DOHH2 (cell line): ENCODE results near the gene MB.
"Not testable (repeated sequence)": the region's sequence is repeated elsewhere in the genome, so short reads cannot be mapped to it uniquely, and the experiment has no call there.

Experiments used
- H3F3A ChIP-seq: fragments of 200-600 bp; sonication (generic), shearing (Covaris generic); 2 replicates; pipeline ENCODE4 v1.6.0; 2016; ENCODE audit warnings: antibody characterized with exemption, mild to moderate bottlenecking; ENCODE audit not compliant: control insufficient read depth, insufficient read depth
- H3K27ac ChIP-seq: fragments of 200-600 bp; sonication (generic); 2 replicates; pipeline ENCODE4 v1.5.1; 2014; ENCODE audit warnings: low read depth, mild to moderate bottlenecking, low read length, moderate library complexity
- H3K27me3 ChIP-seq: fragments of 200-600 bp; sonication (generic); 2 replicates; pipeline ENCODE4 v1.6.1; 2014; ENCODE audit warnings: mild to moderate bottlenecking, low read length, mixed read lengths; ENCODE audit not compliant: control insufficient read depth
- H3K36me3 ChIP-seq: fragments of 200-600 bp; sonication (generic); 2 replicates; pipeline ENCODE4 v1.6.1; 2014; ENCODE audit warnings: mild to moderate bottlenecking, low read length, moderate library complexity, mixed read lengths; ENCODE audit not compliant: control insufficient read depth
- H3K4me1 ChIP-seq: fragments of 200-600 bp; sonication (generic); 2 replicates; pipeline ENCODE4 v1.6.1; 2014; ENCODE audit warnings: mild to moderate bottlenecking, low read length, mixed read lengths; ENCODE audit not compliant: control insufficient read depth
- H3K4me2 ChIP-seq: fragments of 200-600 bp; sonication (generic); 2 replicates; pipeline ENCODE4 v1.6.0; 2014; ENCODE audit warnings: mild to moderate bottlenecking, low read length, moderate library complexity
- H3K4me3 ChIP-seq: fragments of 200-600 bp; sonication (generic); 2 replicates; pipeline ENCODE4 v1.5.1; 2014; ENCODE audit warnings: mild to moderate bottlenecking, low read length, mixed read lengths
- H3K79me2 ChIP-seq: fragments of 200-600 bp; sonication (generic); 2 replicates; pipeline ENCODE4 v1.6.1; 2014; ENCODE audit warnings: mild to moderate bottlenecking, low read length, mixed read lengths; ENCODE audit not compliant: control insufficient read depth
- H3K9me2 ChIP-seq: fragments of 200-600 bp; sonication (generic); replicated peaks from 2 replicates; pipeline ENCODE4 v1.6.1; 2014; ENCODE audit warnings: mild to moderate bottlenecking, low read length, mixed read lengths; ENCODE audit not compliant: control insufficient read depth
- H3K9me3 ChIP-seq: fragments of 200-600 bp; sonication (generic); 2 replicates; pipeline ENCODE4 v1.6.1; 2014; ENCODE audit warnings: antibody characterized with exemption, low read length, mixed read lengths; ENCODE audit not compliant: control insufficient read depth, insufficient read depth
- H4K20me1 ChIP-seq: fragments of 200-600 bp; sonication (generic); 2 replicates; pipeline ENCODE4 v1.6.0; 2014; ENCODE audit warnings: low read depth, mild to moderate bottlenecking, antibody characterized with exemption, low read length, moderate library complexity; ENCODE audit not compliant: control insufficient read depth, insufficient read depth
- EZH2phosphoT487 ChIP-seq: fragments of 200-600 bp; sonication (generic); IDR thresholded peaks from 2 replicates; pipeline ENCODE4 v1.6.1; 2017; ENCODE audit warnings: borderline replicate concordance, mild to moderate bottlenecking, antibody characterized with exemption, low read length, moderate library complexity, mixed read lengths
- TF ChIP-seq, protein P1 (sequence below): fragments of 200-600 bp; sonication (generic); IDR thresholded peaks from one replicate; pipeline ENCODE4 v1.5.1; 2014; ENCODE audit warnings: antibody characterized with exemption, mild to moderate bottlenecking, low read depth, low read length; ENCODE audit not compliant: poor library complexity, severe bottlenecking

MB gene

DNA sequence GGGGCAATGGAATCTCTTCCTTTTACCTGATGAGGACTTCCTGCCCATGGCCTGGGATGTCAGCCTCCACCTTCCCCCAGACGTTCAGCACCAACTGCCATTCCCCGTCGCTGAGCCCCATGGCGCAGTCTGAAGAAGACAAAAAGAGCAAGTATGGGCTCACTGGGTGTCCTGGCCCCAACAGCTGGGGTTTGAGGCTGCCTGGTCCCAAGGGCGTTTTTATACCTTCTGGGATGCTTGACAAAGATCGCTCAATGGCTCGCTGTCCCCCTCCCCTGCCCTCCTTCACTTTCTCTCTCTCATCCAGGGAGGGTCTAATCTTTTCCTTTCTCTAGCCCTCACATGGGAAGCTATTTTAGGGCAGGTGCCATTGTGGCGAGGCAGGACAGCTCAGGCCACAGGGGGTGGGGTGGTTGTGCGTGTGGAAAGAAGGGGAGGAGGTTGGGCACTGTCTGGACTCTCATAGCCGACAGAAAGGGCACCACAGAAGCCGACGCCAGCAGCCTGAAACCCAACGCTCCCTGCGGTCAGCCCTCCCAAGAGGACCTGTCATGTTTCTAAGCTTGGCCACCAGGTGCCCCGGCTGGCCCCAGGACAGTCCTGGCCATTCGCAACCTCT is at the start of gene MB:
MB (minus strand) TSS at position 193 of the 619 bp plus-strand sequence; CDS start at position 121, 72 bp downstream.
- H4K20me1 ChIP-seq, result no peaks in the 10 kb centered on the region
- H3K27ac ChIP-seq, result no peak within 1 kb of the TSS
- H3K4me1 ChIP-seq, result no peaks in the 10 kb centered on the region
- H3K9me2 ChIP-seq, result no peaks in the 10 kb centered on the region
- no peaks in the 10 kb centered on the region for H3K36me3 ChIP-seq
- TF ChIP-seq, protein P1, sequence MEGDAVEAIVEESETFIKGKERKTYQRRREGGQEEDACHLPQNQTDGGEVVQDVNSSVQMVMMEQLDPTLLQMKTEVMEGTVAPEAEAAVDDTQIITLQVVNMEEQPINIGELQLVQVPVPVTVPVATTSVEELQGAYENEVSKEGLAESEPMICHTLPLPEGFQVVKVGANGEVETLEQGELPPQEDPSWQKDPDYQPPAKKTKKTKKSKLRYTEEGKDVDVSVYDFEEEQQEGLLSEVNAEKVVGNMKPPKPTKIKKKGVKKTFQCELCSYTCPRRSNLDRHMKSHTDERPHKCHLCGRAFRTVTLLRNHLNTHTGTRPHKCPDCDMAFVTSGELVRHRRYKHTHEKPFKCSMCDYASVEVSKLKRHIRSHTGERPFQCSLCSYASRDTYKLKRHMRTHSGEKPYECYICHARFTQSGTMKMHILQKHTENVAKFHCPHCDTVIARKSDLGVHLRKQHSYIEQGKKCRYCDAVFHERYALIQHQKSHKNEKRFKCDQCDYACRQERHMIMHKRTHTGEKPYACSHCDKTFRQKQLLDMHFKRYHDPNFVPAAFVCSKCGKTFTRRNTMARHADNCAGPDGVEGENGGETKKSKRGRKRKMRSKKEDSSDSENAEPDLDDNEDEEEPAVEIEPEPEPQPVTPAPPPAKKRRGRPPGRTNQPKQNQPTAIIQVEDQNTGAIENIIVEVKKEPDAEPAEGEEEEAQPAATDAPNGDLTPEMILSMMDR, result no peak
- no peak for TF ChIP-seq EZH2phosphoT487
- no peaks in the 10 kb centered on the region for H3K79me2 ChIP-seq
- no peaks in the 10 kb centered on the region for H3F3A ChIP-seq
- H3K27me3 ChIP-seq, result no peaks in the 10 kb centered on the region; the same call in 1 of the 2 replicates
- H3K4me2 ChIP-seq, result no peak within 1 kb of the TSS
- no peaks in the 10 kb centered on the region for H3K9me3 ChIP-seq
- no peak within 1 kb of the TSS for H3K4me3 ChIP-seq

DNA sequence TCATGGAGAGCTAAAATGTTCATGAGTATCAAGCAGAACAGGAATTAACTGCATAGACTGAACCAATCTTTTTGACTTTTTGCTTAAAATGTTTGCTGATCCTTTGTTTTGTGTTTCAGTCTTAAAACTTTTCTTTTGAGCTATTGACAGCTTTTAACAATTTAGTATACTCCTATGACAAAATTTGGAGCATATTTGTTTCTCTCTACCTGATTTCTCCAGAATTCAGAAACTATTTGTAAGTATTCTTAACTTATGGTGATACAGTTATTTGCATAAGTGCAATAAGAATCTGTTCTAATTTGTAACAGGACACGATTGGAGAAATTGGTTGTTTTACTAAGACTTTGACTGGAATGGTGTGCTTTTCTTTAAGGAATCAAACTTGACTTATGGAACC is 49.6 kb upstream of the MB start:
- not testable (repeated sequence) for H3F3A ChIP-seq, H3K27ac ChIP-seq, H3K27me3 ChIP-seq, H3K4me2 ChIP-seq, H4K20me1 ChIP-seq, H3K4me3 ChIP-seq, H3K9me2 ChIP-seq
- Histone ChIP-seq H3K9me3 (peaks cover 21% of the 10 kb centered on the region), H3K4me1 (peaks cover 26% of the 10 kb centered on the region), H3K36me3 (peaks cover 37% of the 10 kb centered on the region), H3K79me2 (peaks cover 13% of the 10 kb centered on the region)

DNA sequence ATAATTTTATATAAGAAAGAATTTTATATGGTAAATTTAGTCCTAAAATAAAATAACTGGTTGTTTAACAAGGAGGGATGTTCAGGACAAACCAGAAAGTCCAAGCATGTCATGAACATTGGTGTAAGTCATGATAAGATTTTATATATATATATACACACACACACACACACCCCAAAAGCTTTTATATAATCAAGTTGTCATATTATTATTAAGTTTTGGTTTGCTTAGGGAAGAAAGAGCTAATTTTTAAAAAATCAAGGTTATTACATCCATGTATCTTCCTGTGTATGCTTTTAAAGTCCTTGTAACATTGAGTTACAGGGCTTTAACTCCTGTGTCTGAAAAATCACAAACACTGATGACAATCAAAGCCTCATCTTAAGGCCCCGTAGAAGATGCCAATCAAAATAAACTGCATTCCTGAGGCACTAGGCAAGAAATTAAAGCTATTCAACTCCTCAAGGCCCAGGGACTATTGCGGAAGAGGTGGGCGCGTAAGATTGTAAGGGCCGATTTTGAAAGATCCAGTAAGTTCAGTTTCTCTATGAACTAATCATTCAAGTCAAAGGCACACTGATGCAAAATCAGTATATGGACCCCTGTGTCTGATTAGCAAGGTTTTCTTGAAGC is 47.9 kb upstream of the MB start:
- Histone ChIP-seq H3K4me1 (peaks cover 43% of the 10 kb centered on the region), H3K9me3 (peaks cover 24% of the 10 kb centered on the region), H3K27me3 (no peaks in the 10 kb centered on the region), H3K9me2 (no peaks in the 10 kb centered on the region), H3K36me3 (peaks cover 49% of the 10 kb centered on the region), H3F3A (peaks cover 24% of the 10 kb centered on the region), H4K20me1 (no peaks in the 10 kb centered on the region), H3K79me2 (peaks cover 16% of the 10 kb centered on the region), H3K27ac (no peak overlapping the region), H3K4me2 (no peak overlapping the region), H3K4me3 (no peak overlapping the region)
- TF ChIP-seq, protein P1, result no peak
- TF ChIP-seq EZH2phosphoT487, result no peak

DNA sequence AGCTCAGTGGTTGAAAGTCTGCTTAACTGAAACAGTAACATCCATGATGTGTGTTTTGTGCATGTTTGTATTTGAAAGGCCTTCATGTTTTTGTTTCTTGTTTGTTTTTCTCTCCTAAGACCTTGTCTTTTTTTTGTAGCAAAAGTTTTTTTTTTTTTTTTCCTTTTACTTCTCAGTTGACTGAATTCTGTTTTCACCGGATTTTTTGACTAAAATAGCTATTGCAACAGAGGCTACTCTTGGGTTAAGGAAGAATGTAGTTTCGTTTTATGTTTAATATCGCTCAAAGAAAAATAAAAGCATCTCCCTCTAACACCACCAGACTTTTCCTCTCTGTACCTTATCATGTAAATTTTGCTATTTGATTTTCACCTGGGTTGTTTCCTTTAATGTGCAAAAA is 46.2 kb upstream of the MB start:
- peak overlapping the region; percentile 69 for H3K4me2 ChIP-seq
- H3K36me3 ChIP-seq, result peaks cover 66% of the 10 kb centered on the region
- no peaks in the 10 kb centered on the region for H3K9me2 ChIP-seq
- peaks cover 55% of the 10 kb centered on the region for H3K4me1 ChIP-seq
- peak overlapping the region; percentile 97 for H3K27ac ChIP-seq
- H4K20me1 ChIP-seq, result no peaks in the 10 kb centered on the region
- TF ChIP-seq, protein P1, result no peak
- TF ChIP-seq EZH2phosphoT487, result no peak
- peaks cover 16% of the 10 kb centered on the region for H3K79me2 ChIP-seq
- no peaks in the 10 kb centered on the region for H3K27me3 ChIP-seq
- peaks cover 34% of the 10 kb centered on the region for H3K9me3 ChIP-seq
- H3F3A ChIP-seq, result peaks cover 27% of the 10 kb centered on the region
- H3K4me3 ChIP-seq, result peak overlapping the region; percentile 54
